LNCaP clone FGC (cell line): ENCODE results near the gene WFIKKN1.

Experiments
- DNase-seq: peaks from one replicate; pipeline ENCODE4 v3.0.0-alpha.2; 2011; ENCODE audit warnings: low read depth
- H3K4me3 ChIP-seq: 2 replicates; pipeline ENCODE4 v1.5.1; 2011; ENCODE audit warnings: mild to moderate bottlenecking, low read depth, low read length, control low read depth
- TF ChIP-seq, protein P1 (sequence below): IDR thresholded peaks from 2 replicates; pipeline ENCODE4 v1.5.1; 2012; ENCODE audit warnings: mild to moderate bottlenecking; ENCODE audit not compliant: control insufficient read depth, insufficient read depth; ENCODE audit errors: extremely low read depth

Gene WFIKKN1

DNA sequence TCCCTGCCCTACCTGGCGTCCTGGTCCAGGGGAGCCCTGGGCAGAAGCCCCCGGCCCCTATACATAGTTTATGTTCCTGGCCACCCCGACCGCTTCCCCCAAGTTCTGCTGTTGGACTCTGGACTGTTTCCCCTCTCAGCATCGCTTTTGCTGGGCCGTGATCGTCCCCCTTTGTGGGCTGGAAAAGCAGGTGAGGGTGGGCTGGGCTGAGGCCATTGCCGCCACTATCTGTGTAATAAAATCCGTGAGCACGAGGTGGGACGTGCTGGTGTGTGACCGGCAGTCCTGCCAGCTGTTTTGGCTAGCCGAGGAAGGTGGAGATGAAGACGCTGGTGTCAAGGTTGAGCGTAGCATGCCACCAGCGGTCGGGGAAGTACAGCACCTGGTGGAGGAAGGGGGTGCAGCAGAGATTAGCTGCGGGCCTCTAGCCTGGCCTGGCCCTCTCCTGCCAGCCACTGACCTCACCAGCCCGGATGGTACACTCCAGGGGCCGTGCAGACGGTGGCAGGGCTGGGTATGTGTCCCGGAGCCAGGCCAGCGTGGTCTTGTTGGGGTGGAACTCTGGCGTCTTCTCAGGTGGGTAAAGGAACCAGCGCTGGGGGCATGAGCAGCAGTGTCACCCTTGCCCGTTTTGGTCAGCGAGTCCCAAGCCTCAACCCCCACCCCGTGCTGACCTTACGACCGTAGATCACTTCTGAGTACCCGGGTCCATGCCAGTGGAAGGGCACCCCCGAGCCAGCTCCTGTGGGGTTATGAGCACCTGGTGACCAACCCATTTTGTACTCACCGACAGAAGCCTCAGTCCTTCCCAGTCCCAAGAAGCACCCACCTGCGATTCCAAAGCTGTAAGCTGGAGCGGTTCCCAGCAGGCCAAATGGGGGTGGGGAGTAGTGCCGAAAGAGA lies 52.0 kb downstream of the WFIKKN1 start:
- peak overlapping the region; percentile 72 for H3K4me3 ChIP-seq
- TF ChIP-seq, protein P1, sequence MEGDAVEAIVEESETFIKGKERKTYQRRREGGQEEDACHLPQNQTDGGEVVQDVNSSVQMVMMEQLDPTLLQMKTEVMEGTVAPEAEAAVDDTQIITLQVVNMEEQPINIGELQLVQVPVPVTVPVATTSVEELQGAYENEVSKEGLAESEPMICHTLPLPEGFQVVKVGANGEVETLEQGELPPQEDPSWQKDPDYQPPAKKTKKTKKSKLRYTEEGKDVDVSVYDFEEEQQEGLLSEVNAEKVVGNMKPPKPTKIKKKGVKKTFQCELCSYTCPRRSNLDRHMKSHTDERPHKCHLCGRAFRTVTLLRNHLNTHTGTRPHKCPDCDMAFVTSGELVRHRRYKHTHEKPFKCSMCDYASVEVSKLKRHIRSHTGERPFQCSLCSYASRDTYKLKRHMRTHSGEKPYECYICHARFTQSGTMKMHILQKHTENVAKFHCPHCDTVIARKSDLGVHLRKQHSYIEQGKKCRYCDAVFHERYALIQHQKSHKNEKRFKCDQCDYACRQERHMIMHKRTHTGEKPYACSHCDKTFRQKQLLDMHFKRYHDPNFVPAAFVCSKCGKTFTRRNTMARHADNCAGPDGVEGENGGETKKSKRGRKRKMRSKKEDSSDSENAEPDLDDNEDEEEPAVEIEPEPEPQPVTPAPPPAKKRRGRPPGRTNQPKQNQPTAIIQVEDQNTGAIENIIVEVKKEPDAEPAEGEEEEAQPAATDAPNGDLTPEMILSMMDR, result no peak
- no peak for DNase-seq

DNA sequence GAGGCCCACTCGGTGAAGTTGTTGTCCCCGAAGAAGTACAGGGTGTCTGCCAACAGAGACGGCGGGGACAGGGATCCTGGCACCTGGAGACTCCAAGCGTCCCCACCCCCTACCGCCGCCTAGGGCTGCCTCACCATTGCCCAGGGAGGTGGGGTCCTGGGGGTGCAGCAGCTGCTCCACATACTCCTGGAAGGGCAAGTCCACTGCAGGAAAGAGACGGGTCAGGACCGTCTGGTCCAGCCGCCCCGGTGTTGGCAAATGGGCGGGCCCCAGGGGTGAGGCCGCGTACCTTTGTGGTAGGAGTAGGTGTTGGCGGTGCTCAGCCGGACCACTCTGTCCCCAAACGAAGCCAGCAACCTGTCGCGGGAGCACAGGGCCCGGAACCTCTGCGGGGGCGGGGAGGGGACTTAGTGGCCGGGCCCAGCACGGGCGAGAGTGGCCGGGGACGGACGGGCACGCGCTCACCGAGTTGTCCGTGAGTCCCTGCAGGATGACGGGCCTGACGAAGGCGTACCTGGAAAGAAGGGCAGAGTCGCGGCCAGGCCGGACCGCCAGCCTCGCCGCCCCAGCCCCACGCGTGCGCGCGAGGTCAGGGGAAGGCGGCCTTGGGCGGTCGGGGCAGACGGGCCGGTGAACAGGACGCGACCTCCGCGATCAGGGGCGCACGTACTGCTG lies 52.7 kb downstream of the WFIKKN1 start:
- peak overlapping the region; percentile 72 for H3K4me3 ChIP-seq
- TF ChIP-seq, protein P1, result no peak
- no peak for DNase-seq
